Measurements from ENCODE around the gene MRPL52. TPM values are rescaled to one million over a fixed set of nuclear protein-coding genes. Genes with fewer than 3 reads are reported as not detected.
"Not testable (repeated sequence)": the region's sequence is repeated elsewhere in the genome, so short reads cannot be mapped to it uniquely, and the experiment has no call there.

MRPL52 gene
- total RNA-seq, 2 donors from 2014 or later: 54.5 to 195 TPM

DNA sequence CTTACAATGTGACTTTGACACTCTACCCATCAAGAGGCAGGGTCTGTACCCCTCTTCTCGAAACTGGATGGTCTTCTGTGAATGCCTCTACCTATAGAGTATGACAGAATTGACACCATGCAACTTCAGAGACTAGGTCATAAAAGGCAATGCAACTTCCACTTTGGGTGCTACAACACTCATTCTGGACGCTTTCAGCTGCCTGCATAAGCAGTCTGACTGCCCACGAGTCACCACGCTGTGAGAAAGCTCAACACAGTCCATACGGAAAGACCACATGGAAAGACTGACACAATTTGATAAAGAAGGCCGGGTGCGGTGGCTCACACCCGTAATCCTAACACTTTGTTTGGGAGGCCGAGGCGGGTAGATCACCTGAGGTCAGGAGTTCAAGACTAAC is 29.3 kb upstream of the MRPL52 start:
- H3K27me3 ChIP-seq (replicated peaks; ENCODE audit: insufficient read depth): no peaks in the 10 kb centered on the region
- DNase-seq (ENCODE audit: low spot score): no peak
- WGBS: 96% methylated on average over 10 of the region's 10 CpGs
- intact Hi-C loops (cut with DNase I): no loop called here
- no peak overlapping the region for H3K4me3 ChIP-seq
- H3K4me1 ChIP-seq (replicated peaks): no peaks in the 10 kb centered on the region
- no peaks in the 10 kb centered on the region for H3K9me3 ChIP-seq
- no peak overlapping the region for H3K27ac ChIP-seq
- no peaks in the 10 kb centered on the region for H3K36me3 ChIP-seq
- TF ChIP-seq POLR2AphosphoS5 (IDR thresholded peaks at IDR 0.05): no peak

DNA sequence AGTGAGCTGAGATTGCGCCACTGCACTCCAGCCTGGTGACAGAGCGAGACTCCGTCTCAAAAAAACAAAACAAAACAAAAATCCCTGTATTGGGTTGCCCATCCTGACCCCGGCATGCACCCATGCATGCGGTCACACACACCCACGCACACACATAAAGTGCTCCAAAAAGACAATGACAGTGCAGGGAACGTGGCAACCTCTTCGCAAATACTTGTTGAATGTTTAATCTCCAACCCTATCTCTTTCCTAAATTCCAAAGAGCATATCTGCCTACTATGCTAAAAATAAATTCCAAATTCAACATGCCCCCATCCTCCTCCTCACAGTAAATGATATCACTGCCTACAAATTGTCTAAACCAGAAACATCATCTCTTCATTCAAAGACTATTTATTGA is 28.0 kb upstream of the MRPL52 start:
- no peaks in the 10 kb centered on the region for H3K36me3 ChIP-seq
- no peak for DNase-seq (ENCODE audit: low spot score)
- 83% methylated on average over 8 of the region's 8 CpGs for WGBS
- H3K4me1 ChIP-seq (replicated peaks): no peaks in the 10 kb centered on the region
- no peak overlapping the region for H3K4me3 ChIP-seq
- no peaks in the 10 kb centered on the region for H3K9me3 ChIP-seq
- TF ChIP-seq, protein P1, sequence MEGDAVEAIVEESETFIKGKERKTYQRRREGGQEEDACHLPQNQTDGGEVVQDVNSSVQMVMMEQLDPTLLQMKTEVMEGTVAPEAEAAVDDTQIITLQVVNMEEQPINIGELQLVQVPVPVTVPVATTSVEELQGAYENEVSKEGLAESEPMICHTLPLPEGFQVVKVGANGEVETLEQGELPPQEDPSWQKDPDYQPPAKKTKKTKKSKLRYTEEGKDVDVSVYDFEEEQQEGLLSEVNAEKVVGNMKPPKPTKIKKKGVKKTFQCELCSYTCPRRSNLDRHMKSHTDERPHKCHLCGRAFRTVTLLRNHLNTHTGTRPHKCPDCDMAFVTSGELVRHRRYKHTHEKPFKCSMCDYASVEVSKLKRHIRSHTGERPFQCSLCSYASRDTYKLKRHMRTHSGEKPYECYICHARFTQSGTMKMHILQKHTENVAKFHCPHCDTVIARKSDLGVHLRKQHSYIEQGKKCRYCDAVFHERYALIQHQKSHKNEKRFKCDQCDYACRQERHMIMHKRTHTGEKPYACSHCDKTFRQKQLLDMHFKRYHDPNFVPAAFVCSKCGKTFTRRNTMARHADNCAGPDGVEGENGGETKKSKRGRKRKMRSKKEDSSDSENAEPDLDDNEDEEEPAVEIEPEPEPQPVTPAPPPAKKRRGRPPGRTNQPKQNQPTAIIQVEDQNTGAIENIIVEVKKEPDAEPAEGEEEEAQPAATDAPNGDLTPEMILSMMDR (IDR thresholded peaks at IDR 0.05): no peak
- TF ChIP-seq POLR2AphosphoS5 (IDR thresholded peaks at IDR 0.05) (no peak), POLR2A (IDR thresholded peaks at IDR 0.05) (no peak)
- H3K27me3 ChIP-seq (replicated peaks; ENCODE audit: insufficient read depth): no peaks in the 10 kb centered on the region
- H3K27ac ChIP-seq: no peak overlapping the region
- intact Hi-C loops (cut with DNase I): no loop called here

DNA sequence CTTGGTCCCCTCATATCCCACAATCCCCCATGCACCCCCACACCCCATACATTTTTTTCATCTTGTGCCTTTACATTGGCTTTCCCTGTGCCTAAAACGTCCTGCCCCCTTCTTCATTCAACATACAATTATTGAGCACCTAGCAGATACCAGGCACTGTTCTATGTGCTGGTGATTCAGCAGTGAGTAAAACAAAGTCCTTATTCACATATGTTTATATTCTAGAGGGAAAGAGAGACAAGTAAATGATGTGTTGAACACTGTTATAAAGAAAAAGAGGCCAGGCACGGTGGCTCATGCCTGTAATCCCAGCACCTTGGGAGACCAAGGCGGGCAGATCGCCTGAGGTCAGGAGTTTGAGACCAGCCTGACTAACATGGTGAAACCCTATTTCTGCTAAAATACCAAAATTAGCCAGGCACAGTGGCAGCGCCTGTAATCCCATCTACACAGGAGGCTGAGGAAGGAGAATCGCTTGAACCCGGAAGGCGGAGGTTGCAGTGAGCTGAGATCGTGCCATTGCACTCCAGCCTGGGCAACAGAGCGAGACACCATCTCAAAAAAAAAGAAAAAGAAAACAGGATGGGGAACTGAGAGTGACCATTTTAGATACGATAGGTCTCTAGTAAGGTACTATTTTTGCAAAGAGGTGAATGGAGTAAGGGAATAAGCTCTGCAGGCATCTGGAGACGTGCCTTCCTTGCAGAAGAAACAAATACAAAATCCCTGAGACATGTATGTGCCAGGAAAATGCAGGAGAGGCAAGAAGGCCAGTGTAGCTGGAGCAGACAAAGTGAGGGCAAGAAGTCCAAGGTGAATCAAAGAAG is 26.6 kb upstream of the MRPL52 start:
- Histone ChIP-seq H3K4me3 (no peak overlapping the region), H3K27ac (no peak overlapping the region), H3K36me3 (no peaks in the 10 kb centered on the region), H3K4me1 (replicated peaks) (no peaks in the 10 kb centered on the region), H3K27me3 (replicated peaks; ENCODE audit: insufficient read depth) (no peaks in the 10 kb centered on the region), H3K9me3 (no peaks in the 10 kb centered on the region)
- WGBS: 81% methylated on average over 12 of the region's 12 CpGs
- no peak for DNase-seq (ENCODE audit: low spot score)
- no peak for TF ChIP-seq POLR2A (IDR thresholded peaks at IDR 0.05)
- TF ChIP-seq, protein P1 (IDR thresholded peaks at IDR 0.05): no peak
- TF ChIP-seq POLR2AphosphoS5 (IDR thresholded peaks at IDR 0.05): no peak
- intact Hi-C loops (cut with DNase I): no loop called here

DNA sequence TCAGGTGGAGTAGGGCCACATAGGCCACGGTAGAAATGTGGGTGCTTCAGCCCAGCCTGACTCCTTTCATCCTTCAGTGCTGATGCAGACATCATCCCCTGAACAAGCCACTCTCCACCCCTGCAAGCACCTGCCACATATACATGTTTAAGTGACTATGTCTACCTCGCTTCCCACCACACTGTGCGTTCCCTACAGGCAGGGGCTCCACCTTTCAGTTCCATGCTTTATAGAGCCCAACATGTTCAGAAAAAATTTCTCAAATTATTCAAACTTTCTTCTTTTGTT is 26.1 kb upstream of the MRPL52 start:
- Histone ChIP-seq H3K36me3 (no peaks in the 10 kb centered on the region), H3K27ac (no peak overlapping the region), H3K27me3 (replicated peaks; ENCODE audit: insufficient read depth) (no peaks in the 10 kb centered on the region), H3K4me1 (replicated peaks) (no peaks in the 10 kb centered on the region), H3K4me3 (no peak overlapping the region), H3K9me3 (no peaks in the 10 kb centered on the region)
- intact Hi-C loops (cut with DNase I): no loop called here
- TF ChIP-seq POLR2A (IDR thresholded peaks at IDR 0.05) (no peak), POLR2AphosphoS5 (IDR thresholded peaks at IDR 0.05) (no peak)
- TF ChIP-seq, protein P1 (IDR thresholded peaks at IDR 0.05): no peak
- no peak for DNase-seq (ENCODE audit: low spot score)
- WGBS: 83% methylated on average over 3 of the region's 3 CpGs

DNA sequence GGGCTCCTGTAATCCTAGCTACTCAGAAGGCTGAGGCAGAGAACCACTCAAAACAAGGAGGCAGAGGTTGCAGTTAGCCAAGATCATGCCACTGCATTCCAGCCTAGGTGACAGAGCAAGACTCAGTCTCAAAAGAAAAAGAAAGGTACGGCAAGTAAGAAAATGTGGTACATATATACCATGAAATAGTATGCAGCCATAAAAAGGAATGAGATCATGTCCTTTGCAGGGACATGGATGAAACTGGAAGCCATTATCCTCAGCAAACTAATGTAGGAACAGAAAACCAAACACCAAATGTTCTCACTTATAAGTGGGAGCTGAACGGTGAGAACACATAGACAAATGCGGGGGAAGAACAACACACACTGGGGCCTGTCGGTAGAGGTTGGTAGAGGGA is 24.5 kb upstream of the MRPL52 start:
- WGBS: 98% methylated on average over 4 of the region's 4 CpGs
- intact Hi-C loops (cut with DNase I); H3K4me1 ChIP-seq (replicated peaks): not testable (repeated sequence)

DNA sequence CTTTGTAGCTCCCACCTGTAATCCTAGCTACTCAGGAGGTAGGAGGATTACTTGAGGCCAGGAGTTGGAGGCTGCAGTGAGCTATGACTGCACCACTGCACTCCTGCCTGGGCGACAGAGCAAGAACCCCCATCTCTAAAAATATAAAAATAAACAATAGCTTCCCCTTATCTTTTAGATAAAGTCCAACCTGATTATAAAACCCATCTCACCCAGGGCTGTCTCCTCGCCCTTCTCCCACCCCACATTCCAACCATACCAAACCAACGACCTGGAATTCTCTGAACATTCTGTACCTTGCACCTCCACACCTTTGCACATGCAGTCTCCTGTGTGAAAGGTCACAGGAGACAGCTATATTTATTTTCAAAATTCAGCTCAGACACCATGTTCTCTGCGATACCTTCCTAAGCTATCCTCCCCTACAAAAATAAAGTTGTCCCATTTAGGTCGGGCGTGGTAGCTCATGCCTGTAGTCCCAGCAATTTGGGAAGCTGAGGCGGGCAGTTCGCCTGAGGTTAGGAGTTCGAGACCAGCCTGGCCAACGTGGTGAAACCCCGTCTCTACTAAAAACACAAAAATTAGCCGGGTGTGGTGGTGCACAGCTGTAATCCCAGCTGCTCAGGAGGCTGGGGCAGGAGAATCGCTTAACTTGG is 22.1 kb upstream of the MRPL52 start:
- Histone ChIP-seq H3K27me3 (replicated peaks; ENCODE audit: insufficient read depth) (no peaks in the 10 kb centered on the region), H3K9me3 (no peaks in the 10 kb centered on the region), H3K27ac (no peak overlapping the region), H3K4me3 (no peak overlapping the region), H3K36me3 (no peaks in the 10 kb centered on the region), H3K4me1 (replicated peaks) (no peaks in the 10 kb centered on the region)
- no peak for DNase-seq (ENCODE audit: low spot score)
- WGBS: 78% methylated on average over 13 of the region's 13 CpGs
- intact Hi-C loops (cut with DNase I): no loop called here
- TF ChIP-seq POLR2A (IDR thresholded peaks at IDR 0.05) (no peak), POLR2AphosphoS5 (IDR thresholded peaks at IDR 0.05) (no peak)
- TF ChIP-seq, protein P1 (IDR thresholded peaks at IDR 0.05): no peak

More for the DNA sequence above, 24.5 kb upstream of the MRPL52 start:
- not testable (repeated sequence) for H3K9me3 ChIP-seq; DNase-seq (ENCODE audit: low spot score); H3K36me3 ChIP-seq; H3K27me3 ChIP-seq (replicated peaks; ENCODE audit: insufficient read depth); H3K4me3 ChIP-seq; H3K27ac ChIP-seq
